SK-N-SH (cell line): ENCODE measurements around the gene TNNT2.

Experiments used
- GABPA ChIP-seq: IDR thresholded peaks from 2 replicates; pipeline ENCODE4 v1.4.0; 2012; ENCODE audit warnings: low read depth, mild to moderate bottlenecking
- TF ChIP-seq, protein P1 (sequence below): fragments of 200-600 bp; sonication (generic); IDR thresholded peaks from 2 replicates; pipeline ENCODE4 v1.6.1; 2017; ENCODE audit warnings: antibody characterized with exemption, mild to moderate bottlenecking, moderate library complexity

DNA sequence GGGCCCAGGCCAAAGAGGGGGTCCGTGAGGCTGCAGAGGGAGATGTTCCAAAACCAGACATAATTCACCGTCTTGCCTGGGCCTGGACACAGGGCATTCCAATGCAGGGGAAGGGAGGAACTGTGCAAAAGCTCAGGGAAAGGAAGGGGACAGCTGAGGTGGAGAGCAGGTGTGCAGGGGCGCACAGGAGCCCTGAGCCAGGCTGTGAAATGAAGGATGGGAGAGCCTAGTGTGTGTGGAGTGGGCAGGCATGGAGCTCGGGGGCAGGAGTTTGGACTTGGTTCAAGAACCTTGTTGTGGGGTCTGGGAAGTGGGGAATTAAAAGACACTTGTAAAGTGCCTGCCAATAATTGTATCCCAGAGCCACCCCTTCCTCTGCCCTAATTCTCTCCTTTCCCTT, 41.8 kb upstream of the TNNT2 start:
- TF ChIP-seq, protein P1, sequence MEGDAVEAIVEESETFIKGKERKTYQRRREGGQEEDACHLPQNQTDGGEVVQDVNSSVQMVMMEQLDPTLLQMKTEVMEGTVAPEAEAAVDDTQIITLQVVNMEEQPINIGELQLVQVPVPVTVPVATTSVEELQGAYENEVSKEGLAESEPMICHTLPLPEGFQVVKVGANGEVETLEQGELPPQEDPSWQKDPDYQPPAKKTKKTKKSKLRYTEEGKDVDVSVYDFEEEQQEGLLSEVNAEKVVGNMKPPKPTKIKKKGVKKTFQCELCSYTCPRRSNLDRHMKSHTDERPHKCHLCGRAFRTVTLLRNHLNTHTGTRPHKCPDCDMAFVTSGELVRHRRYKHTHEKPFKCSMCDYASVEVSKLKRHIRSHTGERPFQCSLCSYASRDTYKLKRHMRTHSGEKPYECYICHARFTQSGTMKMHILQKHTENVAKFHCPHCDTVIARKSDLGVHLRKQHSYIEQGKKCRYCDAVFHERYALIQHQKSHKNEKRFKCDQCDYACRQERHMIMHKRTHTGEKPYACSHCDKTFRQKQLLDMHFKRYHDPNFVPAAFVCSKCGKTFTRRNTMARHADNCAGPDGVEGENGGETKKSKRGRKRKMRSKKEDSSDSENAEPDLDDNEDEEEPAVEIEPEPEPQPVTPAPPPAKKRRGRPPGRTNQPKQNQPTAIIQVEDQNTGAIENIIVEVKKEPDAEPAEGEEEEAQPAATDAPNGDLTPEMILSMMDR: no peak
- no peak for TF ChIP-seq GABPA
